ENCODE data around the gene ANG.

Gene ANG

DNA sequence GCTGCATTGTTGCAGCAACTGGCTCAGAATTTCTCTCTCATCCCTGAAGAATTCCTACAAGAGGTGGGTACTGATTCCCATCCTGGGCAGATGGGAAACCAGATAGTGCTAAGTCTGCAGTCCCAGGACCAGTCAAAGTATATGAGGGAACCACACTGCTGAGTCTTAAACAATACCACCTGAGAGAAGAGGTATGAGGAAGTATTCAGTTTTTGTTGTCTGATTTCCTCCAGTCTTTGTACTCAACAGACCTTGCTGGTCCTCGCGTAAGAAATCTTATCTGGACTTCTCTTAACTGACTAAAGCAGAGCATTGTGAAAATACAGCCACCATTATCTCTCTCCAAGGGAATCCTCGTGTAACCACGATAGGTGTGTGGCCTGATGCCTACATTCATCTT lies 53.6 kb downstream of the ANG start:
- no peak for DNase-seq (ENCODE audit: low read depth in 4 of 4, low spot score in 1 of 4)

DNA sequence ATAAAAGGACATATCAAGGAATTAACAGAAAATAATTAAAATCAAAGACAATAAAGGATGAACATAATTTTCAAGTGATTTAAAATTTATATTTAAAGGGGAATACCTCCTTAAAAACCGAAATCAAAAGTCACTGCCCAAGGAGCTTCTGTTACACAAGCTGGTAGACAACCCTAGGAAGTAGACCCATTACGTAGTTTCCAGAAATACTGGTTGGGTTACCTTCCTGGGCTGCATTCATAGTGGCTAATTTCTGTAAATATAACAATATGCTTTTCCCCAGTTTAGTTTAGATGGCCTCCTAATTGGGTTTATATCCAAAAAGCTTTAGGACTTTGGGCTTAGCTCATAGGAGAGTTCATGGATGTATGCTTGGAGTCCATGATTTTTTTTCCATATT lies 55.0 kb downstream of the ANG start:
- DNase-seq (ENCODE audit: low read depth in 4 of 4, low spot score in 1 of 4) = no peak
